H1 (cell line): ENCODE results near the gene PMF1. TPM values are rescaled to one million over a fixed set of nuclear protein-coding genes. Genes with fewer than 3 reads are reported as not detected.

ENCODE experiments used
- CTCF ChIA-PET: fragments of 300-600 bp; sonication (Branson Sonifier 250); formaldehyde crosslinking; loops from one replicate; lab custom pipeline; 2021; ENCODE audit not compliant: partially characterized antibody; lab: Charles Lee
- POLR2A ChIA-PET: fragments of 300-600 bp; sonication (Branson Sonifier 250); formaldehyde crosslinking; loops from one replicate; lab custom pipeline; 2021; ENCODE audit warnings: inconsistent platforms; ENCODE audit not compliant: partially characterized antibody; lab: Charles Lee
- DNase-seq, 2 experiments: peaks; one replicate each; pipeline versions ENCODE4 v3.0.0 to v3.0.0-alpha.2; 2010 to 2022; ENCODE audit warnings: low spot score in 2 of 2, low read depth in 1 of 2, mixed read lengths in 1 of 2
- FAIRE-seq: peaks from 2 replicates; lab custom pipeline; 2011; peaks lifted over from hg19 to GRCh38; lab: Jason Lieb, UNC
- H2AFZ ChIP-seq: 2 replicates; pipeline ENCODE4 v1.8.1; 2012; ENCODE audit warnings: low read length, inconsistent platforms
- H2AK5ac ChIP-seq: 2 replicates; pipeline ENCODE4 v1.6.1; 2013; ENCODE audit warnings: low read depth, low read length
- H2BK120ac ChIP-seq: replicated peaks from 2 replicates; pipeline ENCODE3; 2013; ENCODE audit warnings: low read depth, low read length, inconsistent platforms
- H2BK12ac ChIP-seq: 2 replicates; pipeline ENCODE4 v1.6.1; 2013; ENCODE audit warnings: low read depth, low read length
- H2BK15ac ChIP-seq: 2 replicates; pipeline ENCODE4 v1.6.1; 2013; ENCODE audit warnings: low read length
- H2BK20ac ChIP-seq: 2 replicates; pipeline ENCODE4 v1.6.1; 2013; ENCODE audit warnings: low read length
- H2BK5ac ChIP-seq: 2 replicates; pipeline ENCODE4 v1.6.1; 2013; ENCODE audit warnings: low read depth, low read length
- H3K14ac ChIP-seq: 2 replicates; pipeline ENCODE4 v1.6.1; 2013; ENCODE audit warnings: inconsistent platforms; ENCODE audit not compliant: insufficient read length
- H3K18ac ChIP-seq: 2 replicates; pipeline ENCODE4 v1.6.1; 2013; ENCODE audit warnings: low read length; ENCODE audit errors: extremely low read depth
- H3K23ac ChIP-seq: 2 replicates; pipeline ENCODE4 v1.6.1; 2013; ENCODE audit warnings: inconsistent platforms; ENCODE audit not compliant: insufficient read length
- H3K23me2 ChIP-seq: 2 replicates; pipeline ENCODE4 v1.6.1; 2013; ENCODE audit warnings: low read depth, low read length
- H3K27ac ChIP-seq: 2 replicates; pipeline ENCODE4 v1.6.1; 2011; ENCODE audit warnings: low read depth, low read length, inconsistent platforms
- H3K27me3 ChIP-seq, 4 experiments: replicated peaks in 1 of 4; 1 replicate in 1 of 4; 2 replicates in 3 of 4; pipeline versions ENCODE4 v1.6.1 to v1.8.1; 2011 to 2013; ENCODE audit warnings: low read length in 3 of 4, mild to moderate bottlenecking in 3 of 4, inconsistent platforms in 2 of 4, mixed read lengths in 2 of 4, moderate library complexity in 1 of 4; ENCODE audit not compliant: control insufficient read depth in 3 of 4, insufficient read depth in 3 of 4; ENCODE audit errors: extremely low read depth in 1 of 4
- H3K36me3 ChIP-seq, 4 experiments: 2 replicates each; pipeline versions ENCODE4 v1.6.1 to v1.8.1; 2011 to 2013; ENCODE audit warnings: mild to moderate bottlenecking in 4 of 4, low read length in 3 of 4, moderate library complexity in 2 of 4, control low read depth in 1 of 4, inconsistent platforms in 1 of 4; ENCODE audit not compliant: insufficient read depth in 4 of 4, control insufficient read depth in 2 of 4
- H3K4ac ChIP-seq: replicated peaks from 2 replicates; pipeline ENCODE3; 2013; ENCODE audit warnings: low read length, low read depth, mixed read lengths, inconsistent platforms; ENCODE audit not compliant: insufficient read length
- H3K4me1 ChIP-seq, 4 experiments: replicated peaks in 1 of 4; 1 replicate in 1 of 4; 2 replicates in 3 of 4; pipeline versions ENCODE4 v1.6.1 to v1.8.1; 2011 to 2013; ENCODE audit warnings: low read length in 3 of 4, inconsistent platforms in 2 of 4, mixed read lengths in 1 of 4; ENCODE audit not compliant: insufficient read depth in 4 of 4, control insufficient read depth in 3 of 4
- H3K4me2 ChIP-seq, 2 experiments: 2 replicates each; pipeline versions ENCODE4 v1.6.1 to v1.8.1; 2011 to 2013; ENCODE audit warnings: low read depth in 2 of 2, low read length in 2 of 2, control low read depth in 1 of 2, inconsistent platforms in 1 of 2, mild to moderate bottlenecking in 1 of 2; ENCODE audit not compliant: insufficient read depth in 1 of 2
- H3K4me3 ChIP-seq, 4 experiments: fragments of 200-600, 300-600 bp in 1 of 4; sonication (generic), shearing (Covaris generic), sonication (Bioruptor Twin) in 1 of 4; 2 replicates each; pipeline versions ENCODE4 v1.5.1 to v1.8.1; 2011 to 2016; ENCODE audit warnings: low read length in 4 of 4, low read depth in 3 of 4, control low read depth in 2 of 4, inconsistent platforms in 2 of 4, mild to moderate bottlenecking in 2 of 4, mixed read lengths in 1 of 4, moderate library complexity in 1 of 4; ENCODE audit not compliant: insufficient read depth in 2 of 4; ENCODE audit errors: extremely low read depth in 1 of 4
- H3K56ac ChIP-seq: replicated peaks from 2 replicates; pipeline ENCODE3; 2013; ENCODE audit warnings: low read depth, mild to moderate bottlenecking, mixed read lengths, low read length, inconsistent platforms; ENCODE audit not compliant: insufficient read length
- H3K79me1 ChIP-seq: 2 replicates; pipeline ENCODE4 v1.6.1; 2013; ENCODE audit warnings: low read depth, low read length, control low read depth
- H3K79me2 ChIP-seq, 2 experiments: 2 replicates each; pipeline versions ENCODE4 v1.6.1 to v1.8.1; 2012 to 2013; ENCODE audit warnings: low read length in 2 of 2, mild to moderate bottlenecking in 2 of 2, inconsistent platforms in 1 of 2; ENCODE audit not compliant: insufficient read depth in 2 of 2, control insufficient read depth in 1 of 2
- H3K9ac ChIP-seq, 4 experiments: replicated peaks in 1 of 4; 1 replicate in 1 of 4; 2 replicates in 3 of 4; pipeline versions ENCODE4 v1.6.1 to v1.8.1; 2011 to 2013; ENCODE audit warnings: low read depth in 3 of 4, low read length in 3 of 4, control low read depth in 2 of 4, mild to moderate bottlenecking in 2 of 4, moderate library complexity in 2 of 4, inconsistent platforms in 1 of 4; ENCODE audit errors: extremely low read depth in 1 of 4
- H3K9me3 ChIP-seq, 2 experiments: 2 replicates each; pipeline versions ENCODE4 v1.6.1 to v1.8.1; 2012 to 2013; ENCODE audit warnings: mild to moderate bottlenecking in 2 of 2, moderate library complexity in 2 of 2, control low read depth in 1 of 2, inconsistent platforms in 1 of 2, low read depth in 1 of 2, low read length in 1 of 2, mixed read lengths in 1 of 2; ENCODE audit not compliant: insufficient read depth in 2 of 2
- H4K20me1 ChIP-seq, 2 experiments: replicated peaks in 1 of 2; 2 replicates each; pipeline versions ENCODE3 to v1.8.1; 2011 to 2013; ENCODE audit warnings: inconsistent platforms in 2 of 2, low read length in 2 of 2, mild to moderate bottlenecking in 1 of 2; ENCODE audit not compliant: insufficient read depth in 2 of 2, control insufficient read depth in 1 of 2
- H4K5ac ChIP-seq: 2 replicates; pipeline ENCODE4 v1.6.1; 2013; ENCODE audit warnings: low read length, low read depth, mixed read lengths, inconsistent platforms; ENCODE audit not compliant: insufficient read length
- H4K8ac ChIP-seq: 2 replicates; pipeline ENCODE4 v1.8.0; 2013; ENCODE audit warnings: mild to moderate bottlenecking, moderate library complexity, low read length, inconsistent platforms; ENCODE audit not compliant: insufficient read depth; ENCODE audit errors: extremely low read depth
- H4K91ac ChIP-seq: replicated peaks from 2 replicates; pipeline ENCODE3; 2013; ENCODE audit warnings: low read length, mixed read lengths, inconsistent platforms; ENCODE audit not compliant: insufficient read length
- CBX5 ChIP-seq: fragments of 300-800, 300-1000 bp; sonication (generic); IDR thresholded peaks from 2 replicates; pipeline ENCODE4 v1.7.1; 2016; ENCODE audit warnings: antibody characterized with exemption, low read length, low read depth
- CHD2 ChIP-seq: IDR thresholded peaks from 2 replicates; pipeline ENCODE4 v1.6.1; 2012; ENCODE audit warnings: low read length, improper control_type of control experiment
- CREB1 ChIP-seq: IDR thresholded peaks from 2 replicates; pipeline ENCODE4 v1.6.1; 2012; ENCODE audit warnings: inconsistent platforms
- PHF8 ChIP-seq: fragments of 200-600 bp; sonication (generic); conservative IDR thresholded peaks from 2 replicates; pipeline ENCODE4 v1.7.1; 2012; ENCODE audit warnings: low read depth, mild to moderate bottlenecking, inconsistent platforms, low read length, moderate library complexity
- RNF2 ChIP-seq: fragments of 200-900, 300-1000 bp; sonication (generic); IDR thresholded peaks from 2 replicates; pipeline ENCODE4 v1.7.1; 2016; ENCODE audit warnings: borderline replicate concordance, low read depth, mild to moderate bottlenecking, antibody characterized with exemption, low read length; ENCODE audit not compliant: poor library complexity, severe bottlenecking; ENCODE audit errors: missing control alignments
- RXRA ChIP-seq: IDR thresholded peaks from 2 replicates; pipeline ENCODE4 v1.6.1; 2011; ENCODE audit warnings: low read depth, mild to moderate bottlenecking, low read length, moderate library complexity; ENCODE audit not compliant: insufficient read depth
- SUZ12 ChIP-seq: fragments of 200-600 bp; sonication (generic); IDR thresholded peaks from 2 replicates; pipeline ENCODE4 v1.6.1; 2012; ENCODE audit warnings: mild to moderate bottlenecking, inconsistent platforms, low read length, moderate library complexity, mixed read lengths
- TAF1 ChIP-seq: IDR thresholded peaks from 2 replicates; pipeline ENCODE4 v1.6.1; 2011; ENCODE audit warnings: mild to moderate bottlenecking, low read depth, low read length
- TBP ChIP-seq: IDR thresholded peaks from 2 replicates; pipeline ENCODE4 v1.6.1; 2011; ENCODE audit warnings: low read depth, low read length, improper control_type of control experiment
- TCF12 ChIP-seq: IDR thresholded peaks from 2 replicates; pipeline ENCODE4 v1.6.1; 2011; ENCODE audit warnings: low read depth, mild to moderate bottlenecking, low read length
- WGBS, 2 experiments: shearing (Covaris generic) in 1 of 2; methylation state at CpG; one replicate each; pipeline versions ENCODE4 v1.1.6 to v1.1.7; 2013 to 2015; ENCODE audit warnings: low lambda C conversion rate in 2 of 2, mixed read lengths in 2 of 2, inconsistent platforms in 1 of 2, low coverage in 1 of 2, missing lambda C conversion rate in 1 of 2; ENCODE audit not compliant: insufficient replicate concordance in 2 of 2, insufficient coverage in 1 of 2, insufficient read length in 1 of 2; ENCODE audit errors: extremely low coverage in 1 of 2, missing lambda C conversion rate in 1 of 2; 5-methylcytosine and 5-hydroxymethylcytosine counted together
- polyA plus RNA-seq, 7 experiments: library from polyadenylated mRNA; depleted of rRNA in 3 of 7; stranded (reverse) in 5 of 7; unstranded in 2 of 7; fragments of >200 nt in 5 of 7; fragments of 200-250 nt in 2 of 7; gene quantifications; 1 replicate in 5 of 7; 2 replicates in 1 of 7; 4 replicates in 1 of 7; pipeline versions ENCODE4 v1.2.1 to v1.2.3, GENCODE V29; 2011 to 2013; ENCODE audit warnings: missing spikeins in 2 of 7, mixed read lengths in 2 of 7
- total RNA-seq: library from RNA; stranded (reverse); fragmentation: NEBNext Ultra II Directional; extraction: Animal tissue kit (Norgen Biotek cat#: 25700); gene quantifications from 2 replicates; pipeline ENCODE4 v1.2.1, GENCODE V29; 2021

Gene PMF1
- total and polyA plus RNA-seq, 2 of the 8 experiments (the other 6 are each of a cell fraction or from before 2014, with no cell fraction given) = 113 to 296 TPM

DNA sequence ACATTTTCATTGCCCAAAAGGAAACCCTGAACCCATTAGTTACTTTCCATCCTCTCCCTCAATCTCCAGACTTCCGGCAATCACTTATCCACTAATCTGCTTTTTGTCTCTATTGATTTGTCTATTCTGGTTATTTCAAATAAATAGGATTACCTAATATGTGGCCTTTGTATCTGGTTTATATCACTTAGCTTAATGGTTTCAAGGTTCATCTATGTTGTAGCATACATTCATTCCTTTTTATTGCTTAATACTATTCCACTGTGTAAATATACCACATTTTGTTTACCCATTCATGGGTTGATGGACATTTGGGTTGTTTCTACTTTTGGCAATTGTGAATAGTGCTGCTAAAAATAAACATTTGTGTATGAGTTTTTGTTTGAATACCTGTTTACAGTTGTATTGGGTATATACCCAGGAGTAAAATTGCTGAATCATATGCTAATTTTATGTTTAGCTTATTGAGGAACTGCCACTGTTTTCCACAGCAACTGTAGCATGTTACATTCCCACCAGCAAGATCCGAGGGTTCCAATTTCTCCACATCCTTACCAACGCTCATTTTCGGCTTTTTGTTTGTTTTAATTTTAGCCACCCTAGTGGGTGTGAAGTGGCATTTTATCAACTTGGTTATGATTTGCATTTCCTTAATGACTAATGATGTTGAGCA lies 21.4 kb upstream of the PMF1 start:
- Histone ChIP-seq H2AK5ac (no peak overlapping the region), H2BK5ac (no peak overlapping the region), H3K14ac (no peak overlapping the region), H3K4me2 (no peak overlapping the region), H3K18ac (no peak overlapping the region), H3K56ac (no peak overlapping the region), H3K27me3 (no peaks in the 10 kb centered on the region), H4K8ac (no peak overlapping the region), H3K79me1 (peaks cover 12% of the 10 kb centered on the region), H4K20me1 (peaks cover 0 to 5% of the 10 kb centered on the region in 2 experiments), H4K91ac (no peak overlapping the region), H2BK12ac (no peak overlapping the region), H3K27ac (no peak overlapping the region), H2BK20ac (no peak overlapping the region), H2BK15ac (no peak overlapping the region), H3K4ac (no peak overlapping the region), H3K36me3 (peaks cover 0 to 8% (median 1%) of the 10 kb centered on the region in 4 experiments; a peak in 4 of 8 replicates), H4K5ac (no peak overlapping the region), H2AFZ (no peak overlapping the region), H3K9me3 (peaks cover 11 to 13% of the 10 kb centered on the region in 2 experiments), H2BK120ac (no peak overlapping the region), H3K79me2 (peaks cover 7 to 22% of the 10 kb centered on the region in 2 experiments), H3K23ac (no peak overlapping the region), H3K9ac (no peak overlapping the region), H3K4me3 (no peak overlapping the region), H3K23me2 (peaks cover 6% of the 10 kb centered on the region; the same call in 1 of the 2 replicates), H3K4me1 (peaks cover under 1 to 11% (median 4%) of the 10 kb centered on the region in 4 experiments; a peak in 5 of 7 replicates)
- POLR2A ChIA-PET = interaction anchor here (0.8 to 4.1 kb wide), 4 partner anchors 11 to 41 kb away, joined by 3 to 27 read pairs (median 12); partner anchors contain the start of gene PMF1
- CTCF ChIA-PET = interaction anchor here (0.6 to 5.1 kb wide), 7 partner anchors 8 to 102 kb away, joined by 3 to 27 read pairs (median 3); no protein-coding TSS in a partner anchor
- no peak for TF ChIP-seq CREB1
- no peak for TF ChIP-seq TBP
- no peak for TF ChIP-seq TAF1
- TF ChIP-seq PHF8 = no peak
- TF ChIP-seq CHD2 = no peak
- TF ChIP-seq TCF12 = no peak
- no peak for TF ChIP-seq RXRA
- TF ChIP-seq SUZ12 = no peak
- TF ChIP-seq RNF2 = no peak
- TF ChIP-seq CBX5 = no peak
- FAIRE-seq = no peak
- WGBS, 2 experiments = 96% methylated on average over 4 of the region's 4 CpGs; no CpG with 5 or more reads in 1 of the 2 experiments
- DNase-seq = no peak
